Activated T-cell treated with anti-CD3 and anti-CD28 coated beads, Interleukin-2, amount 50 U/mL, for 4 hours (primary cell): ENCODE data around the gene CNTLN. TPM values are rescaled to one million over a fixed set of nuclear protein-coding genes. Genes with fewer than 3 reads are reported as not detected.
A peak's percentile ranks its signal among the peaks of the same experiment; 100 is the strongest.

ENCODE experiments used
- ATAC-seq, 2 donors: fragments of 200-7000 bp; cut with Tn5 transposase; one replicate each; pipeline ENCODE4 v1.10.0; 2021
- DNase-seq: peaks from one replicate; pipeline ENCODE4 v3.0.0-alpha.2; 2020
- H3K27me3 Mint-ChIP-seq: one replicate; pipeline ENCODE4 v1.8.0; 2021; ENCODE audit warnings: low read depth, mixed read lengths
- H3K36me3 Mint-ChIP-seq: one replicate; pipeline ENCODE4 v1.8.0; 2022; ENCODE audit warnings: mixed read lengths; ENCODE audit not compliant: insufficient read depth
- H3K4me1 Mint-ChIP-seq: one replicate; pipeline ENCODE4 v1.8.0; 2021; ENCODE audit warnings: low read depth, mixed read lengths
- H3K4me3 Mint-ChIP-seq: one replicate; pipeline ENCODE4 v1.8.0; 2021; ENCODE audit warnings: mild to moderate bottlenecking, moderate library complexity, mixed read lengths
- H3K9me3 Mint-ChIP-seq: one replicate; pipeline ENCODE4 v1.8.0; 2021; ENCODE audit warnings: mixed read lengths
- total RNA-seq, 3 donors: library from RNA; stranded (reverse); gene quantifications; one replicate each; pipeline ENCODE4 v1.2.1, GENCODE V29; 2021

Gene CNTLN
- total RNA-seq = 1 to 10 TPM in 1 of 3 donors, under 1 TPM in 2; 0.11 to 1.9 (median 0.33) TPM

- ATAC-seq (peak; percentile 52 to 68), DNase-seq (no peak)
- Mint-ChIP-seq H3K27me3 (peaks cover 27% of the 10 kb centered on the region), H3K4me1 (peaks cover 7% of the 10 kb centered on the region), H3K9me3 (peaks cover 7% of the 10 kb centered on the region), H3K4me3 (peak within 1 kb of the TSS; percentile 72), H3K36me3 (no peaks in the 10 kb centered on the region)
Measured at GRCh38 chr9:17134396-17135294, at the start of gene CNTLN. CNTLN (plus strand) TSS chr9:17135040; CDS start chr9:17135066, 26 bp downstream.

- Mint-ChIP-seq H3K36me3 (no peaks in the 10 kb centered on the region), H3K27me3 (no peaks in the 10 kb centered on the region), H3K4me1 (no peaks in the 10 kb centered on the region), H3K4me3 (no peak overlapping the region), H3K9me3 (no peaks in the 10 kb centered on the region)
- no peak for ATAC-seq
- no peak for DNase-seq
Measured at GRCh38 chr9:17088566-17088965, 46.3 kb upstream of the CNTLN start.

GRCh38 chr9:17090041-17090440, 44.8 kb upstream of the CNTLN start:
- Mint-ChIP-seq H3K36me3 (no peaks in the 10 kb centered on the region), H3K27me3 (no peaks in the 10 kb centered on the region), H3K4me1 (no peaks in the 10 kb centered on the region), H3K4me3 (no peak overlapping the region), H3K9me3 (no peaks in the 10 kb centered on the region)
- no peak for DNase-seq
- no peak for ATAC-seq

GRCh38 chr9:17116400-17116837, 18.4 kb upstream of the CNTLN start:
- no peaks in the 10 kb centered on the region for H3K4me1 Mint-ChIP-seq
- no peak overlapping the region for H3K4me3 Mint-ChIP-seq
- H3K9me3 Mint-ChIP-seq = no peaks in the 10 kb centered on the region
- DNase-seq (no peak), ATAC-seq (no peak)
- no peaks in the 10 kb centered on the region for H3K36me3 Mint-ChIP-seq
- H3K27me3 Mint-ChIP-seq = no peaks in the 10 kb centered on the region

GRCh38 chr9:17117372-17117771, 17.5 kb upstream of the CNTLN start:
- ATAC-seq (no peak), DNase-seq (no peak)
- Mint-ChIP-seq H3K36me3 (no peaks in the 10 kb centered on the region), H3K4me1 (no peaks in the 10 kb centered on the region), H3K4me3 (no peak overlapping the region), H3K9me3 (peaks cover 4% of the 10 kb centered on the region), H3K27me3 (no peaks in the 10 kb centered on the region)

GRCh38 chr9:17120203-17120602, 14.6 kb upstream of the CNTLN start:
- DNase-seq = no peak
- Mint-ChIP-seq H3K4me1 (no peaks in the 10 kb centered on the region), H3K27me3 (no peaks in the 10 kb centered on the region), H3K36me3 (no peaks in the 10 kb centered on the region), H3K9me3 (peaks cover 4% of the 10 kb centered on the region), H3K4me3 (no peak overlapping the region)
- ATAC-seq = no peak

GRCh38 chr9:17121264-17121663, 13.6 kb upstream of the CNTLN start:
- ATAC-seq (no peak), DNase-seq (no peak)
- no peaks in the 10 kb centered on the region for H3K27me3 Mint-ChIP-seq
- no peak overlapping the region for H3K4me3 Mint-ChIP-seq
- no peaks in the 10 kb centered on the region for H3K36me3 Mint-ChIP-seq
- H3K4me1 Mint-ChIP-seq = no peaks in the 10 kb centered on the region
- peaks cover 10% of the 10 kb centered on the region for H3K9me3 Mint-ChIP-seq

- Mint-ChIP-seq H3K27me3 (peaks cover 17% of the 10 kb centered on the region), H3K4me3 (no peak overlapping the region), H3K9me3 (peaks cover 13% of the 10 kb centered on the region), H3K4me1 (peaks cover 3% of the 10 kb centered on the region), H3K36me3 (no peaks in the 10 kb centered on the region)
- no peak for DNase-seq
- ATAC-seq = no peak
Measured at GRCh38 chr9:17130291-17130690, 4.5 kb upstream of the CNTLN start.

- H3K27me3 Mint-ChIP-seq = peaks cover 19% of the 10 kb centered on the region
- peaks cover 11% of the 10 kb centered on the region for H3K9me3 Mint-ChIP-seq
- no peak for ATAC-seq
- no peak for DNase-seq
- no peak overlapping the region for H3K4me3 Mint-ChIP-seq
- H3K4me1 Mint-ChIP-seq = peaks cover 4% of the 10 kb centered on the region
- no peaks in the 10 kb centered on the region for H3K36me3 Mint-ChIP-seq
Measured at GRCh38 chr9:17130725-17131124, 4.1 kb upstream of the CNTLN start.

GRCh38 chr9:17131494-17131893, 3.3 kb upstream of the CNTLN start:
- ATAC-seq = no peak
- Mint-ChIP-seq H3K4me1 (peaks cover 7% of the 10 kb centered on the region), H3K9me3 (peaks cover 7% of the 10 kb centered on the region), H3K4me3 (no peak overlapping the region), H3K27me3 (peaks cover 23% of the 10 kb centered on the region), H3K36me3 (no peaks in the 10 kb centered on the region)
- DNase-seq = no peak

- H3K27me3 Mint-ChIP-seq = peaks cover 27% of the 10 kb centered on the region
- H3K4me3 Mint-ChIP-seq = peak overlapping the region; percentile 72
- peaks cover 3% of the 10 kb centered on the region for H3K9me3 Mint-ChIP-seq
- peak; percentile 38 to 69 for ATAC-seq
- DNase-seq = no peak
- H3K4me1 Mint-ChIP-seq = peaks cover 7% of the 10 kb centered on the region
- H3K36me3 Mint-ChIP-seq = no peaks in the 10 kb centered on the region
Measured at GRCh38 chr9:17135295-17136160, 688 bp downstream of the CNTLN start.

GRCh38 chr9:17137566-17137965, 2.7 kb downstream of the CNTLN start:
- no peak for DNase-seq
- H3K4me1 Mint-ChIP-seq = peaks cover 7% of the 10 kb centered on the region
- ATAC-seq = no peak
- peaks cover 9% of the 10 kb centered on the region for H3K9me3 Mint-ChIP-seq
- no peaks in the 10 kb centered on the region for H3K36me3 Mint-ChIP-seq
- peaks cover 27% of the 10 kb centered on the region for H3K27me3 Mint-ChIP-seq
- no peak overlapping the region for H3K4me3 Mint-ChIP-seq

- Mint-ChIP-seq H3K27me3 (peaks cover 24% of the 10 kb centered on the region), H3K4me3 (no peak overlapping the region), H3K36me3 (no peaks in the 10 kb centered on the region), H3K4me1 (peaks cover 7% of the 10 kb centered on the region), H3K9me3 (peaks cover 9% of the 10 kb centered on the region)
- no peak for ATAC-seq
- no peak for DNase-seq
Measured at GRCh38 chr9:17138503-17138902, 3.7 kb downstream of the CNTLN start.

GRCh38 chr9:17140418-17140817, 5.6 kb downstream of the CNTLN start:
- H3K4me1 Mint-ChIP-seq = peaks cover 4% of the 10 kb centered on the region
- H3K9me3 Mint-ChIP-seq = peaks cover 6% of the 10 kb centered on the region
- peaks cover 11% of the 10 kb centered on the region for H3K27me3 Mint-ChIP-seq
- no peak for DNase-seq
- no peaks in the 10 kb centered on the region for H3K36me3 Mint-ChIP-seq
- ATAC-seq = no peak
- H3K4me3 Mint-ChIP-seq = no peak overlapping the region
